ENCODE data around the gene SURF2.
"Not testable (repeated sequence)": the region's sequence is repeated elsewhere in the genome, so short reads cannot be mapped to it uniquely, and the experiment has no call there.

Gene SURF2

GRCh38 chr9:133356391-133357091, at the start of gene SURF2, which contains the start of gene SURF1:
Gene SURF2 (plus strand): TSS chr9:133356550. CDS start chr9:133356593, 43 bp downstream.
Gene SURF1 (minus strand): TSS chr9:133356487. CDS start chr9:133356453, 34 bp downstream.
- DNase-seq (ENCODE audit: low spot score), result peak; percentile 93

GRCh38 chr9:133307301-133307700, 49.0 kb upstream of the SURF2 start:
- no peak for DNase-seq (ENCODE audit: low spot score)

- no peak for DNase-seq (ENCODE audit: low spot score)
Observed at GRCh38 chr9:133309608-133310007, 46.7 kb upstream of the SURF2 start.

GRCh38 chr9:133315997-133316396, 40.4 kb upstream of the SURF2 start:
- DNase-seq (ENCODE audit: low spot score), result no peak

- not testable (repeated sequence) for DNase-seq (ENCODE audit: low spot score)
Observed at GRCh38 chr9:133317551-133317950, 38.8 kb upstream of the SURF2 start.

- DNase-seq (ENCODE audit: low spot score), result no peak
Observed at GRCh38 chr9:133320421-133320881, 35.9 kb upstream of the SURF2 start.

GRCh38 chr9:133321411-133321935, 34.9 kb upstream of the SURF2 start:
- no peak for DNase-seq (ENCODE audit: low spot score)

- no peak for DNase-seq (ENCODE audit: low spot score)
Observed at GRCh38 chr9:133322701-133323100, 33.6 kb upstream of the SURF2 start.

GRCh38 chr9:133323211-133323610, 33.1 kb upstream of the SURF2 start:
- DNase-seq (ENCODE audit: low spot score), result no peak

GRCh38 chr9:133323991-133324703, 32.2 kb upstream of the SURF2 start:
- DNase-seq (ENCODE audit: low spot score), result no peak

GRCh38 chr9:133327021-133327420, 29.3 kb upstream of the SURF2 start:
- not testable (repeated sequence) for DNase-seq (ENCODE audit: low spot score)

- DNase-seq (ENCODE audit: low spot score), result no peak
Observed at GRCh38 chr9:133327834-133328484, 28.4 kb upstream of the SURF2 start.

- not testable (repeated sequence) for DNase-seq (ENCODE audit: low spot score)
Observed at GRCh38 chr9:133329306-133330156, 26.8 kb upstream of the SURF2 start.

GRCh38 chr9:133331221-133331620, 25.1 kb upstream of the SURF2 start:
- DNase-seq (ENCODE audit: low spot score), result no peak

- no peak for DNase-seq (ENCODE audit: low spot score)
Observed at GRCh38 chr9:133331641-133332380, 24.5 kb upstream of the SURF2 start.

GRCh38 chr9:133332381-133332730, 24.0 kb upstream of the SURF2 start:
- DNase-seq (ENCODE audit: low spot score), result no peak

- no peak for DNase-seq (ENCODE audit: low spot score)
Observed at GRCh38 chr9:133333011-133333410, 23.3 kb upstream of the SURF2 start.

- DNase-seq (ENCODE audit: low spot score), result no peak
Observed at GRCh38 chr9:133333566-133333965, 22.8 kb upstream of the SURF2 start.

- DNase-seq (ENCODE audit: low spot score), result no peak
Observed at GRCh38 chr9:133334161-133334560, 22.2 kb upstream of the SURF2 start.

- not testable (repeated sequence) for DNase-seq (ENCODE audit: low spot score)
Observed at GRCh38 chr9:133334888-133335287, 21.5 kb upstream of the SURF2 start.
